HEK293 (cell line): ENCODE measurements around the gene UBL5.
"Not testable (repeated sequence)": the region's sequence is repeated elsewhere in the genome, so short reads cannot be mapped to it uniquely, and the experiment has no call there.

Experiments
- CTCF ChIA-PET: fragments of 350-600 bp; formaldehyde crosslinking; extraction: SDS; loops from one replicate; lab custom pipeline; 2021; ENCODE audit warnings: antibody characterized with exemption; lab: Yijun Ruan, JAX
- POLR2A ChIA-PET: fragments of 300-600 bp; formaldehyde crosslinking; extraction: SDS; loops from one replicate; lab custom pipeline; 2020; ENCODE audit warnings: antibody characterized with exemption, inconsistent platforms; lab: Yijun Ruan, JAX
- H3K27ac ChIP-seq: fragments of 200-500 bp; sonication (Bioruptor generic); 2 replicates; pipeline ENCODE4 v1.5.1; 2014; ENCODE audit warnings: low read depth, low read length, control low read depth, inconsistent platforms; ENCODE audit errors: extremely low read depth
- H3K36me3 ChIP-seq, 2 experiments: fragments of 200-500 bp in 1 of 2; sonication (Bioruptor generic) in 1 of 2; 1 replicate in 1 of 2; 2 replicates in 1 of 2; pipeline ENCODE4 v1.5.1; 2014 to 2017; ENCODE audit warnings: inconsistent platforms in 2 of 2, low read length in 2 of 2; ENCODE audit not compliant: control insufficient read depth in 2 of 2, insufficient read depth in 1 of 2
- H3K4me1 ChIP-seq: fragments of 200-500 bp; sonication (Bioruptor generic); 2 replicates; pipeline ENCODE4 v1.5.1; 2014; ENCODE audit warnings: mild to moderate bottlenecking, low read length, inconsistent platforms; ENCODE audit not compliant: control insufficient read depth, insufficient read depth
- H3K4me3 ChIP-seq: 2 replicates; pipeline ENCODE4 v1.5.1; 2011; ENCODE audit warnings: low read depth, mild to moderate bottlenecking, control low read depth, low read length, moderate library complexity
- H3K9me3 ChIP-seq: fragments of 200-500 bp; sonication (Bioruptor generic); 2 replicates; pipeline ENCODE4 v1.5.1; 2014; ENCODE audit warnings: low read depth, low read length, inconsistent platforms; ENCODE audit not compliant: control insufficient read depth, insufficient read depth
- EGR2 ChIP-seq: fragments of 450-650 bp; formaldehyde crosslinking; IDR thresholded peaks from 2 replicates; pipeline ENCODE4 v1.5.1; 2016; ENCODE audit warnings: low read depth, missing biosample characterization, missing genetic modification characterization
- GLI4 ChIP-seq: fragments of 450-650 bp; formaldehyde crosslinking; IDR thresholded peaks from 2 replicates; pipeline ENCODE4 v1.5.1; 2016; ENCODE audit warnings: missing biosample characterization, missing genetic modification characterization
- KLF1 ChIP-seq: fragments of 450-650 bp; formaldehyde crosslinking; IDR thresholded peaks from 2 replicates; pipeline ENCODE4 v1.5.1; 2016; ENCODE audit warnings: missing biosample characterization, missing genetic modification characterization
- KLF8 ChIP-seq: fragments of 450-650 bp; formaldehyde crosslinking; IDR thresholded peaks from 2 replicates; pipeline ENCODE4 v1.5.1; 2016; ENCODE audit warnings: missing biosample characterization, missing genetic modification characterization
- KLF9 ChIP-seq: fragments of 450-650 bp; formaldehyde crosslinking; IDR thresholded peaks from 2 replicates; pipeline ENCODE4 v1.5.1; 2016; ENCODE audit warnings: missing biosample characterization, missing genetic modification characterization, low read depth
- SP2 ChIP-seq: fragments of 450-650 bp; formaldehyde crosslinking; IDR thresholded peaks from 2 replicates; pipeline ENCODE4 v1.5.1; 2016; ENCODE audit warnings: missing biosample characterization, missing genetic modification characterization
- YY2 ChIP-seq: fragments of 450-650 bp; formaldehyde crosslinking; IDR thresholded peaks from 2 replicates; pipeline ENCODE4 v1.5.1; 2016; ENCODE audit warnings: missing biosample characterization, missing genetic modification characterization
- ZBTB11 ChIP-seq: fragments of 450-650 bp; formaldehyde crosslinking; conservative IDR thresholded peaks from 2 replicates; pipeline ENCODE4 v1.5.1; 2016; ENCODE audit warnings: low read depth, missing biosample characterization, missing genetic modification characterization
- ZBTB48 ChIP-seq: fragments of 450-650 bp; formaldehyde crosslinking; IDR thresholded peaks from 2 replicates; pipeline ENCODE4 v1.5.1; 2016; ENCODE audit warnings: missing biosample characterization, missing genetic modification characterization
- ZFHX2 ChIP-seq: fragments of 450-650 bp; formaldehyde crosslinking; conservative IDR thresholded peaks from 2 replicates; pipeline ENCODE4 v1.5.1; 2016; ENCODE audit warnings: missing biosample characterization, missing genetic modification characterization
- ZFP69B ChIP-seq: fragments of 450-650 bp; formaldehyde crosslinking; IDR thresholded peaks from 2 replicates; pipeline ENCODE4 v1.5.1; 2016; ENCODE audit warnings: missing biosample characterization, missing genetic modification characterization
- ZNF169 ChIP-seq: fragments of 450-650 bp; formaldehyde crosslinking; IDR thresholded peaks from 2 replicates; pipeline ENCODE4 v1.5.1; 2016; ENCODE audit warnings: missing biosample characterization, missing genetic modification characterization
- ZNF174 ChIP-seq: fragments of 450-650 bp; formaldehyde crosslinking; IDR thresholded peaks from 2 replicates; pipeline ENCODE4 v1.5.0; 2017; ENCODE audit warnings: missing biosample characterization, mild to moderate bottlenecking, missing genetic modification characterization
- ZNF18 ChIP-seq: fragments of 450-650 bp; formaldehyde crosslinking; IDR thresholded peaks from 2 replicates; pipeline ENCODE4 v1.5.1; 2016; ENCODE audit warnings: missing biosample characterization, missing genetic modification characterization
- ZNF280D ChIP-seq: fragments of 450-650 bp; formaldehyde crosslinking; IDR thresholded peaks from 2 replicates; pipeline ENCODE4 v1.5.1; 2016; ENCODE audit warnings: missing biosample characterization, missing genetic modification characterization
- ZNF335 ChIP-seq: fragments of 450-650 bp; formaldehyde crosslinking; conservative IDR thresholded peaks from 2 replicates; pipeline ENCODE4 v1.5.1; 2016; ENCODE audit warnings: missing biosample characterization, missing genetic modification characterization
- ZNF341 ChIP-seq: fragments of 450-650 bp; formaldehyde crosslinking; IDR thresholded peaks from 2 replicates; pipeline ENCODE4; 2016; ENCODE audit warnings: low read depth, missing biosample characterization, missing genetic modification characterization
- ZNF416 ChIP-seq: fragments of 450-650 bp; formaldehyde crosslinking; IDR thresholded peaks from 2 replicates; pipeline ENCODE4 v1.5.1; 2016; ENCODE audit warnings: missing biosample characterization, missing genetic modification characterization
- ZNF423 ChIP-seq: fragments of 450-650 bp; formaldehyde crosslinking; IDR thresholded peaks from 2 replicates; pipeline ENCODE4 v1.5.1; 2016; ENCODE audit warnings: missing biosample characterization, missing genetic modification characterization
- ZNF426 ChIP-seq: fragments of 450-650 bp; formaldehyde crosslinking; IDR thresholded peaks from 2 replicates; pipeline ENCODE4 v1.5.1; 2017; ENCODE audit warnings: missing biosample characterization, missing genetic modification characterization, mild to moderate bottlenecking, inconsistent platforms, moderate library complexity
- ZNF488 ChIP-seq: fragments of 450-650 bp; formaldehyde crosslinking; IDR thresholded peaks from 2 replicates; pipeline ENCODE4 v1.5.1; 2016; ENCODE audit warnings: missing biosample characterization, missing genetic modification characterization
- ZNF501 ChIP-seq: fragments of 450-650 bp; formaldehyde crosslinking; IDR thresholded peaks from 2 replicates; pipeline ENCODE4 v1.5.1; 2016; ENCODE audit warnings: missing biosample characterization, missing genetic modification characterization
- ZNF548 ChIP-seq: fragments of 450-650 bp; formaldehyde crosslinking; IDR thresholded peaks from 2 replicates; pipeline ENCODE4 v1.5.1; 2016; ENCODE audit warnings: missing biosample characterization, missing genetic modification characterization
- ZNF555 ChIP-seq: fragments of 450-650 bp; formaldehyde crosslinking; conservative IDR thresholded peaks from 2 replicates; pipeline ENCODE4 v1.5.1; 2017; ENCODE audit warnings: missing biosample characterization, mild to moderate bottlenecking, missing genetic modification characterization, inconsistent platforms
- ZNF558 ChIP-seq: fragments of 450-650 bp; formaldehyde crosslinking; IDR thresholded peaks from 2 replicates; pipeline ENCODE4 v1.5.1; 2016; ENCODE audit warnings: missing biosample characterization, missing genetic modification characterization
- ZNF571 ChIP-seq: fragments of 450-650 bp; formaldehyde crosslinking; IDR thresholded peaks from 2 replicates; pipeline ENCODE4 v1.5.0; 2017; ENCODE audit warnings: missing biosample characterization, missing genetic modification characterization
- ZNF585B ChIP-seq: fragments of 450-650 bp; formaldehyde crosslinking; IDR thresholded peaks from 2 replicates; pipeline ENCODE4 v1.5.1; 2016; ENCODE audit warnings: missing biosample characterization, missing genetic modification characterization
- ZNF777 ChIP-seq: fragments of 450-650 bp; formaldehyde crosslinking; IDR thresholded peaks from 2 replicates; pipeline ENCODE4 v1.5.1; 2017; ENCODE audit warnings: missing biosample characterization, missing genetic modification characterization, borderline replicate concordance
- ZNF791 ChIP-seq: fragments of 450-650 bp; formaldehyde crosslinking; IDR thresholded peaks from 2 replicates; pipeline ENCODE4 v1.5.1; 2016; ENCODE audit warnings: missing biosample characterization, missing genetic modification characterization

UBL5 gene

GRCh38 chr19:9819596-9819909 is 8.2 kb upstream of the UBL5 start (continued):
- TF ChIP-seq KLF9 (tag by site-specific recombination), result 0 out of 2 replicates have a peak, but pooled peaks have one; percentile 8
- no peak for TF ChIP-seq ZNF174
- no peak for TF ChIP-seq YY2 (tag by site-specific recombination)
- TF ChIP-seq ZFHX2 (tag by site-specific recombination), result 0 out of 2 replicates have a peak, but pooled peaks have one; percentile 10
- no peak for TF ChIP-seq ZNF18 (tag by site-specific recombination)
- TF ChIP-seq ZNF341 (tag by site-specific recombination), result no peak
- no peak for TF ChIP-seq GLI4 (tag by site-specific recombination)
- TF ChIP-seq ZNF488 (tag by site-specific recombination), result no peak
- TF ChIP-seq ZNF585B (tag by site-specific recombination), result no peak
- no peak for TF ChIP-seq ZNF501
- TF ChIP-seq ZNF555 (tag by site-specific recombination), result no peak
- TF ChIP-seq ZNF423 (tag by site-specific recombination), result no peak
- peak; percentile 44 for TF ChIP-seq ZBTB11
- TF ChIP-seq ZNF558 (tag by site-specific recombination), result no peak
- TF ChIP-seq ZNF777 (tag by site-specific recombination), result no peak
- 0 out of 2 replicates have a peak, but pooled peaks have one; percentile 6 for TF ChIP-seq KLF8 (tag by site-specific recombination)
- TF ChIP-seq ZNF426, result no peak
- TF ChIP-seq ZNF416, result no peak
- no peak for TF ChIP-seq ZNF280D (tag by site-specific recombination)
- TF ChIP-seq ZFP69B, result no peak
- no peak for TF ChIP-seq ZNF169 (tag by site-specific recombination)
- no peak for TF ChIP-seq ZNF791 (tag by site-specific recombination)
- no peak; the same call in 1 of the 2 replicates for TF ChIP-seq ZNF335 (tag by site-specific recombination)
- TF ChIP-seq EGR2 (tag by site-specific recombination), result peak; percentile 22; the same call in 1 of the 2 replicates
- TF ChIP-seq SP2 (tag by site-specific recombination), result peak; percentile 1; the same call in 1 of the 2 replicates
- no peak for TF ChIP-seq ZBTB48
- peak; percentile 56; the same call in 1 of the 2 replicates for TF ChIP-seq KLF1 (tag by site-specific recombination)
- TF ChIP-seq ZNF548 (tag by site-specific recombination), result no peak
- no peak for TF ChIP-seq ZNF571 (tag by site-specific recombination)

- CTCF ChIA-PET, H3K9me3 ChIP-seq, H3K4me1 ChIP-seq, H3K27ac ChIP-seq, H3K4me3 ChIP-seq, H3K36me3 ChIP-seq: not testable (repeated sequence)
- POLR2A ChIA-PET, result interaction anchor here (1.9 kb wide), 1 partner anchor 15 kb away, joined by 8 read pairs; the partner anchor contains the start of gene PIN1
Observed at GRCh38 chr19:9820034-9820433, 7.7 kb upstream of the UBL5 start.
